Gastrocnemius medialis (tissue), 4 donors: ENCODE measurements around the gene KCNV2.

ENCODE experiments used
- POLR2A ChIP-seq, 2 donors: fragments of 450-650 bp; IDR thresholded peaks; one replicate each; pipeline ENCODE4 v1.6.1; 2017; ENCODE audit warnings: antibody characterized with exemption in 2 of 2, mild to moderate bottlenecking in 2 of 2, moderate library complexity in 2 of 2
- TF ChIP-seq, protein P1 (sequence below), 5 experiments: fragments of 450-650 bp in 3 of 5; fragments of 200-600 bp in 2 of 5; sonication (generic) in 2 of 5; IDR thresholded peaks in 4 of 5; conservative IDR thresholded peaks in 1 of 5; 1 replicate in 4 of 5; 2 replicates in 1 of 5; pipeline ENCODE4 v1.5.1; 2016 to 2019; ENCODE audit warnings: antibody characterized with exemption in 5 of 5, mild to moderate bottlenecking in 3 of 5, moderate library complexity in 3 of 5

DNA sequence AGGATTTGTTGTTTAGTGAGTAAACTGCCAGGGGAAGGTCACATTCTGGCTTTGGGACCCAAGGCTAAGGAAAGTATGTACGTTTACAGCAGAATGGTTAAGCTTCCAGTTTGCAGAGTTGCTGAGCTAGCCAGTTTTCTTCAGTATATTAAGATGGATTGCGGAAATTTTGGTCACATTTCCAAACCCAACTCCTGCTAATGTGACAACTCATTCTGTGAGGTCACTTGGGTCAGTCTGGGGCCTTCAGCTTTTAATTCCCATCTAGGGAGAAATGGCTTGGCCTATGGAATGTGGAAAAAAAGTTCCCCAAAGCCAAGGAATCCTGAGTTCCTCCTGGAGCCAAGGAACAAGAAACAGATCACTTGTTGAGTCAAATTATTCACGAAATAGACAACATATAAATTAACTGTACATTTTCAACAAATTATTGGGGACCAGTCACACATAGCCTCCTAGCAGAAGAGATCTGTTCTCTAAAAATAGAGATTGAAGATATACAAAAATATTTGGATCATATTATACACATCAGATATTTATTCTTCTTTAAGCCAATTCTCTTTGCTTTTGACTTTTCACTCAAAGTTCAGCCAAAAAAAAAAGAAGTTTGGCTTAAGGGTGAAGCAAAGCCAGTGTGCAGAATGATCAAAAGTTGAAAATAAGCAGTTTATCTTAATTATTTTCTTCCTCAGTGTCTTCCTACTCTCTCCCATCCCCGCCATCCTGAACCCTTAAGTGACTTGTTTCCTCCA, 8.8 kb downstream of the KCNV2 start:
- TF ChIP-seq, protein P1, sequence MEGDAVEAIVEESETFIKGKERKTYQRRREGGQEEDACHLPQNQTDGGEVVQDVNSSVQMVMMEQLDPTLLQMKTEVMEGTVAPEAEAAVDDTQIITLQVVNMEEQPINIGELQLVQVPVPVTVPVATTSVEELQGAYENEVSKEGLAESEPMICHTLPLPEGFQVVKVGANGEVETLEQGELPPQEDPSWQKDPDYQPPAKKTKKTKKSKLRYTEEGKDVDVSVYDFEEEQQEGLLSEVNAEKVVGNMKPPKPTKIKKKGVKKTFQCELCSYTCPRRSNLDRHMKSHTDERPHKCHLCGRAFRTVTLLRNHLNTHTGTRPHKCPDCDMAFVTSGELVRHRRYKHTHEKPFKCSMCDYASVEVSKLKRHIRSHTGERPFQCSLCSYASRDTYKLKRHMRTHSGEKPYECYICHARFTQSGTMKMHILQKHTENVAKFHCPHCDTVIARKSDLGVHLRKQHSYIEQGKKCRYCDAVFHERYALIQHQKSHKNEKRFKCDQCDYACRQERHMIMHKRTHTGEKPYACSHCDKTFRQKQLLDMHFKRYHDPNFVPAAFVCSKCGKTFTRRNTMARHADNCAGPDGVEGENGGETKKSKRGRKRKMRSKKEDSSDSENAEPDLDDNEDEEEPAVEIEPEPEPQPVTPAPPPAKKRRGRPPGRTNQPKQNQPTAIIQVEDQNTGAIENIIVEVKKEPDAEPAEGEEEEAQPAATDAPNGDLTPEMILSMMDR (IDR thresholded peaks at IDR 0.05 in 4 of 5, conservative IDR thresholded peaks at IDR 0.05 in 1 of 5) = no peak
- no peak for TF ChIP-seq POLR2A (IDR thresholded peaks at IDR 0.05)
